WI38 (cell line): ENCODE data around the gene IGSF3.
"Not testable (repeated sequence)": the region's sequence is repeated elsewhere in the genome, so short reads cannot be mapped to it uniquely, and the experiment has no call there.

Experiments used
- H3K4me3 ChIP-seq: 2 replicates; pipeline ENCODE4 v1.5.1; 2011; ENCODE audit warnings: low read depth, mild to moderate bottlenecking, control low read depth, low read length
- TF ChIP-seq, protein P1 (sequence below): IDR thresholded peaks from 2 replicates; pipeline ENCODE4 v1.5.1; 2012; ENCODE audit warnings: low read depth, mild to moderate bottlenecking, control low read depth, low read length

Gene IGSF3

GRCh38 chr1:116613825-116614224, 53.7 kb downstream of the IGSF3 start:
- not testable (repeated sequence) for H3K4me3 ChIP-seq

GRCh38 chr1:116609801-116610371, 57.6 kb downstream of the IGSF3 start:
- H3K4me3 ChIP-seq, result not testable (repeated sequence)

GRCh38 chr1:116608841-116609240, 58.7 kb downstream of the IGSF3 start:
- not testable (repeated sequence) for H3K4me3 ChIP-seq

GRCh38 chr1:116608151-116608550, 59.4 kb downstream of the IGSF3 start:
- H3K4me3 ChIP-seq, result not testable (repeated sequence)

- not testable (repeated sequence) for H3K4me3 ChIP-seq
These were observed 60.1 kb downstream of the IGSF3 start for GRCh38 chr1:116607463-116607862.

GRCh38 chr1:116606067-116606466, 61.5 kb downstream of the IGSF3 start:
- H3K4me3 ChIP-seq, result not testable (repeated sequence)

DNA sequence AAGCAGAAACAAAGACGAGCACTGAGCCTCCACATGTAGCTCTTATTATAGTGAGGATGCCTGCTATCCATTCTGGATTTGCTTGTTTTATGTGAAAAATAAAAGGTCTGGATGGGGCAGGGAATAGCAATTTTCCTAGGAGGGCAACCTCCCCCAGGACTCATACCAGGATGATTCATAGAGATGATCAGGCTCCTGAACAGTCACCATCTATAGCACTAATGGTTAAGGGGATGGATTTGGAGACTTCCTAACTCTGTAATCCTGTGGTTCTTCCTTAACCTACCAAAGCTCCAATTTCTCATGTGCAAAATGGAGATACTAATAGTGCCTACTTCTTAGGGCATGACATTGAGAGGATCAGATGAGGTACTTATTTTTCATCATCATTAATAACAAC, 62.2 kb downstream of the IGSF3 start:
- no peak overlapping the region for H3K4me3 ChIP-seq
- TF ChIP-seq, protein P1, sequence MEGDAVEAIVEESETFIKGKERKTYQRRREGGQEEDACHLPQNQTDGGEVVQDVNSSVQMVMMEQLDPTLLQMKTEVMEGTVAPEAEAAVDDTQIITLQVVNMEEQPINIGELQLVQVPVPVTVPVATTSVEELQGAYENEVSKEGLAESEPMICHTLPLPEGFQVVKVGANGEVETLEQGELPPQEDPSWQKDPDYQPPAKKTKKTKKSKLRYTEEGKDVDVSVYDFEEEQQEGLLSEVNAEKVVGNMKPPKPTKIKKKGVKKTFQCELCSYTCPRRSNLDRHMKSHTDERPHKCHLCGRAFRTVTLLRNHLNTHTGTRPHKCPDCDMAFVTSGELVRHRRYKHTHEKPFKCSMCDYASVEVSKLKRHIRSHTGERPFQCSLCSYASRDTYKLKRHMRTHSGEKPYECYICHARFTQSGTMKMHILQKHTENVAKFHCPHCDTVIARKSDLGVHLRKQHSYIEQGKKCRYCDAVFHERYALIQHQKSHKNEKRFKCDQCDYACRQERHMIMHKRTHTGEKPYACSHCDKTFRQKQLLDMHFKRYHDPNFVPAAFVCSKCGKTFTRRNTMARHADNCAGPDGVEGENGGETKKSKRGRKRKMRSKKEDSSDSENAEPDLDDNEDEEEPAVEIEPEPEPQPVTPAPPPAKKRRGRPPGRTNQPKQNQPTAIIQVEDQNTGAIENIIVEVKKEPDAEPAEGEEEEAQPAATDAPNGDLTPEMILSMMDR, result no peak

GRCh38 chr1:116604408-116604807, 63.1 kb downstream of the IGSF3 start:
- H3K4me3 ChIP-seq, result not testable (repeated sequence)

- not testable (repeated sequence) for H3K4me3 ChIP-seq
These were observed 63.9 kb downstream of the IGSF3 start for GRCh38 chr1:116603646-116604045.

DNA sequence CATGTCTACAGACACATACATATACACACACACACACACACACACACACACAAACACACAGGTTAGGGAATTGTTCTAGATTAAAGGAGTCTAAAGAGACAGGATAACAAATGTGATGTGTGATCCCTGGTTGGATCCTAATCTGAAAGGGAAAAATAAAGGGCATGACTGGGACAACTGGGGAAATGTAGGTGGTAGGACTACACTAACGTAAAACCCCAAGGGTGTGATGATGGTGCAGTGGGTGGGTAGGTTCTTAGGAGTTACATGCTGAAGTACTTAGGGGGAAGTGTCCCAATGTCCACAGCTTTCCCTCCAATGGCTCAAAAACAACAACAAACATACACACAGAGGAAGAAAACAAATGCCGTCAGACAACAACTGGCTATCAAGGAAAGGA, 68.2 kb downstream of the IGSF3 start:
- H3K4me3 ChIP-seq, result not testable (repeated sequence)

DNA sequence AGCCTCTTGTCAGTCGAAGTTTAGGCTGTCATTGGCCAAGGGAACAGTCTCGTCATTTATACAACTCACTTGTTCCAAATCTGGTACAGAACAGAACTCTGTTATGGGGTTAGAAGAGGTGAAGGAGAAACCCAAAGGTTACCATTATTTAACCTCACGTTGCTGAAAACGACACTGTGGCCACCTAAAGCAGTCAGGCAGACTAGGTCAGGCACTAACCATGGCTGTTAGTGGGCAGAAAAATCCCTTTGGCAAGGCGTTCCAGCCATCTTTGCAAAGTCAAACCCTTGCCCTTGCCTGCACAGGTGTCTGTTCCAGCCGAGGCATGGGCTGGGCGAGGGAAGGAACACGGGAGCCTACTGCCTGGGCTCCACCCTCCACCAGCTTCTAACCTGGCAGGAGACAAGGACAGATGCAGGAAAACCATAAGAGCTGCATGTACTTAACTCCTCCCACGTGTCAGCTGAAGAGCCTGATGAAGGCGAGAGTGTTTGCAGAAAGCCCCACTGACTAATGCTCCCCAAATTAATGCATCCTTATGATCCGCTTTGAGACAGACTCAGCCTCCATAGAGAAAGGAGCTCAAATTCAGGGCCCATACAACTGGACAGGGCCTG, 69.0 kb downstream of the IGSF3 start:
- H3K4me3 ChIP-seq, result not testable (repeated sequence)

GRCh38 chr1:116597388-116597787, 70.1 kb downstream of the IGSF3 start:
- not testable (repeated sequence) for H3K4me3 ChIP-seq

GRCh38 chr1:116596742-116597307, 70.7 kb downstream of the IGSF3 start:
- H3K4me3 ChIP-seq, result not testable (repeated sequence)

DNA sequence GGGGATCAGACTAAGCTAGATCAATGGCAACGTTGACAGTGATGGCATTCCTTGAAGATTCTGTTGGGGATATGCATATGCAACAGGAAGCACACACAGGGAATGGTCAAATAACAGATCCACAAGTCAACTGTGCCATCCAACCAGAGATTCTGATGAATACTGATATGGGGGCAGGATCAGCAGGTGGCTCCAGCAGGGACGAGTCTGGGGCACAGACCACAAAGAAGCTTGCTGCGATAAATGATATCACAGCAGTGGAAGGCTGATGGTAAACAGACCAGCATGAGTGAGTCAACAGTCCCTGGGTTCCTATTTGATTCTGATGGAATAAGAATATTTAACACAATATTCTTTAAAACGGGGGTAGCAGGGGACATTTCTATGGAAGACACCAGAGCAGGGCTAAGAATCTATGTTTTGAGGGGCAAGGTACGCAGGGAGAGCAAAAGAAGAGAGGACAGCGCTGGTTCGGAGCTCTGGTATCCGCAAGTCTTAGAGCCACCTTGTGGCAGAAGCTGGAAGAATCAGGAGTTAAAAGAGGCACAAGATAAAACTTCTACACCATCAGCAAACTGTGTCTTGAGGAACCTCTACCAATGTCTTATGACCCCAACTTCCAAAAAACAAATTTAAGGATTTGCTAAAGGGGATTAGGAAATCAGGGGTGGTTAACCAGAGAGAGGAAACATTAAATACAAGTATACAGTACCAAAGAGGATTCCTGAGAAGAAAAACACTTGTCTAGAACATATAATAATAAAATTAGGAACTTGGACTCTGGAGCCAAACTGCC, 71.4 kb downstream of the IGSF3 start:
- TF ChIP-seq, protein P1, result peak; percentile 22; the same call in 1 of the 2 replicates
- H3K4me3 ChIP-seq, result not testable (repeated sequence)

DNA sequence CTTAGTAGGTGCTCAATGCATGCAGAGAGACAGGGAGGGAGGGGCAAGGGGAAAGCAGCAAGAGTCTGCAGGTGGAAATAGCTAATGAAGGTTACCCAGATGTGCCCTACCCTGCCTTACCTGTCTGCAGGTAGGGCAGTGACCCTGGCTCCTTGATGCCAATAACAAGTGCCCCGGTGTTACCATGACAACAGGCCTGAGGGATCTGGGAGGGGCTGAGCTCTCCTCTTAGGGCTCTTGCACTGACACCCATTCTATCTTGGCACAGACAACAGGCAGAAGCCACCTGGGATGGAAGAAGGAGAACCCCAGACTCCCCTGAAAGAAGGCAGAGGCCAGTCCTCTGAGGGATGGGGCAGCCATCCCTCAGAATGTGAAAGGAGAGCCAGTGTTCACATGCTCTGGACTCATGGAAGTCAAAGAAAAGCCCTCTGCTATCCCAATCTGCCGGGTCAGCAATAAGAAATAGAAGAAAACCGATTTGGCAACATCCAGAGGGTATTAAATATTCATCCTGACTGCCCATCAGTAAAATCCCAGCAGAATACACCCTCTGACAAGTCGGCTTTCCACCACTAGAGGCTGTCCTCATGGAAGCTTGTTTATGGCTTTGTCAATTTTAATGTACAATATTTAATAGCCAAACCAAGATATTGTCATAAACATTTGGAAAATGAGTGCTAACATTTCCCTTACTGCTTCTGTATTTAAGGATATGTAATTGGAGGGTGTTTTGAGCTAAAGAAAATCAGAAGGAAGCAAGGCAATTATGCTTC, 72.3 kb downstream of the IGSF3 start:
- not testable (repeated sequence) for H3K4me3 ChIP-seq

- not testable (repeated sequence) for H3K4me3 ChIP-seq
These were observed 73.6 kb downstream of the IGSF3 start for GRCh38 chr1:116593977-116594376.

DNA sequence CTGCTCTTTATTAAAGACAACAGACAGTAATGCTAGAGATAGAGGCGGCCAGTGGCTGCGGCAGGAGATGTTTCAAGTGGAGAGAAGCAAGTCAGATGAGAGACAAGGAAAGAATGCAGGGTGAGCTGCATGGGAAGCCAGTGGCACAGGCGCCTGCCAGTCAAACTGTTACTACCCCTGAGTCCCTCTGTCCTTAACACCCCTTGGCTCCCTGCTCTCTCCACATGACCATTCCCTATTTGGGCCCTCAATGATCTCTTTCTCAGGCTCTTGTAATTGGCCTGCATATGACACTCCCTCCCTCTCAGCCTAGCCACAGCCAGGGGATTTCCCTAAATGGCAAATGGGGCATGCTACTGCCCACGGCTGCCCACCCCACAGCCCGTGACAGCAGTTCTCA, 74.1 kb downstream of the IGSF3 start:
- not testable (repeated sequence) for H3K4me3 ChIP-seq
